Measurements from ENCODE around the gene TRAF3.
"Not testable (repeated sequence)": the region's sequence is repeated elsewhere in the genome, so short reads cannot be mapped to it uniquely, and the experiment has no call there.

TRAF3 gene

GRCh38 chr14:102923925-102924486 is 146.8 kb downstream of the TRAF3 start:
- no peak for TF ChIP-seq GABPA (IDR thresholded peaks at IDR 0.05; ENCODE audit: low read depth)
- no peak for TF ChIP-seq REST (IDR thresholded peaks at IDR 0.05; ENCODE audit: insufficient replicate concordance, low read depth)
- no peak overlapping the region for H3K27ac ChIP-seq (replicated peaks)
- H3K4me3 ChIP-seq (replicated peaks; ENCODE audit: insufficient read depth, low read length) = no peak overlapping the region
- peaks cover 41% of the 10 kb centered on the region for H3K27me3 ChIP-seq (ENCODE audit: insufficient read depth, poor library complexity, severe bottlenecking)
- no peak for DNase-seq (ENCODE audit: low read depth in 1 of 2, low spot score in 1 of 2)

GRCh38 chr14:102924632-102925588 is 147.7 kb downstream of the TRAF3 start:
- no peak for DNase-seq (ENCODE audit: low read depth in 1 of 2, low spot score in 1 of 2)
- H3K4me3 ChIP-seq (replicated peaks; ENCODE audit: insufficient read depth, low read length) = no peak overlapping the region
- H3K27me3 ChIP-seq (ENCODE audit: insufficient read depth, poor library complexity, severe bottlenecking) = peaks cover 46% of the 10 kb centered on the region

GRCh38 chr14:102925646-102926045 is 148.4 kb downstream of the TRAF3 start:
- no peak overlapping the region for H3K27ac ChIP-seq (replicated peaks)
- DNase-seq (ENCODE audit: low read depth in 1 of 2, low spot score in 1 of 2) = no peak
- H3K27me3 ChIP-seq (ENCODE audit: insufficient read depth, poor library complexity, severe bottlenecking) = peaks cover 50% of the 10 kb centered on the region
- no peak overlapping the region for H3K4me3 ChIP-seq (replicated peaks; ENCODE audit: insufficient read depth, low read length)
- TF ChIP-seq SPI1 (IDR thresholded peaks at IDR 0.05; ENCODE audit: borderline replicate concordance, low read depth) = no peak

More at GRCh38 chr14:102924632-102925588, 147.7 kb downstream of the TRAF3 start:
- TF ChIP-seq CTCF (IDR thresholded peaks at IDR 0.05; ENCODE audit: insufficient read depth, low read length) (no peak), SPI1 (IDR thresholded peaks at IDR 0.05; ENCODE audit: borderline replicate concordance, low read depth) (no peak), POLR2AphosphoS5 (IDR thresholded peaks at IDR 0.05; ENCODE audit: low read depth) (no peak)
- no peak overlapping the region for H3K27ac ChIP-seq (replicated peaks)

GRCh38 chr14:102926104-102926503 is 148.9 kb downstream of the TRAF3 start:
- Histone ChIP-seq H3K27me3 (ENCODE audit: insufficient read depth, poor library complexity, severe bottlenecking) (peaks cover 53% of the 10 kb centered on the region), H3K27ac (replicated peaks) (no peak overlapping the region), H3K4me3 (replicated peaks; ENCODE audit: insufficient read depth, low read length) (no peak overlapping the region)
- no peak for DNase-seq (ENCODE audit: low read depth in 1 of 2, low spot score in 1 of 2)
- TF ChIP-seq GABPA (IDR thresholded peaks at IDR 0.05; ENCODE audit: low read depth) = no peak
- TF ChIP-seq REST (IDR thresholded peaks at IDR 0.05; ENCODE audit: insufficient replicate concordance, low read depth) = no peak
- TF ChIP-seq SPI1 (IDR thresholded peaks at IDR 0.05; ENCODE audit: borderline replicate concordance, low read depth) = no peak
- no peak for TF ChIP-seq POLR2AphosphoS5 (IDR thresholded peaks at IDR 0.05; ENCODE audit: low read depth)
- no peak for TF ChIP-seq CTCF (IDR thresholded peaks at IDR 0.05; ENCODE audit: insufficient read depth, low read length)

- peaks cover 55% of the 10 kb centered on the region for H3K27me3 ChIP-seq (ENCODE audit: insufficient read depth, poor library complexity, severe bottlenecking)
- DNase-seq (ENCODE audit: low read depth in 1 of 2, low spot score in 1 of 2); H3K4me3 ChIP-seq (replicated peaks; ENCODE audit: insufficient read depth, low read length); H3K27ac ChIP-seq (replicated peaks): not testable (repeated sequence)
Measured at GRCh38 chr14:102926840-102927239, 149.6 kb downstream of the TRAF3 start.

All from HL-60 (cell line).